HepG2 (cell line): Measurements from ENCODE around the gene SFRP4. TPM values are rescaled to one million over a fixed set of nuclear protein-coding genes. Genes with fewer than 3 reads are reported as not detected.
A peak's percentile ranks its signal among the peaks of the same experiment; 100 is the strongest.

Experiments
- AHR ChIP-seq: IDR thresholded peaks from 2 replicates; pipeline ENCODE4 v1.6.1; 2018; ENCODE audit warnings: missing genetic modification reagents, missing compliant biosample characterization
- ARNT ChIP-seq: fragments of 450-650 bp; IDR thresholded peaks from 2 replicates; pipeline ENCODE4 v1.6.1; 2017
- ATF7-NPFF ChIP-seq: sonication (generic); formaldehyde crosslinking; IDR thresholded peaks from 2 replicates; pipeline ENCODE4 v1.8.1; 2023; ENCODE audit warnings: mild to moderate bottlenecking, low read depth, missing genetic modification reagents, moderate library complexity
- EP300 ChIP-seq, 3 experiments: sonication (generic) in 1 of 3; formaldehyde crosslinking in 1 of 3; IDR thresholded peaks; 2 replicates each; pipeline versions ENCODE4 v1.5.1 to v1.6.1; 2011 to 2020; ENCODE audit warnings: low read depth in 2 of 3, low read length in 2 of 3, borderline replicate concordance in 1 of 3, improper control_type of control experiment in 1 of 3, mild to moderate bottlenecking in 1 of 3, missing genetic modification reagents in 1 of 3, moderate library complexity in 1 of 3
- GATAD1 ChIP-seq: IDR thresholded peaks from 2 replicates; pipeline ENCODE4 v1.6.1; 2016; ENCODE audit warnings: missing genetic modification reagents, missing compliant biosample characterization
- HOXA3 ChIP-seq: sonication (generic); formaldehyde crosslinking; IDR thresholded peaks from 2 replicates; pipeline ENCODE4 v1.5.0; 2020; ENCODE audit warnings: missing genetic modification reagents
- NFKB2 ChIP-seq: sonication (generic); formaldehyde crosslinking; IDR thresholded peaks from 2 replicates; pipeline ENCODE4 v1.4.0; 2020; ENCODE audit warnings: missing genetic modification reagents, borderline replicate concordance
- PHF20 ChIP-seq: sonication (generic); formaldehyde crosslinking; IDR thresholded peaks from 2 replicates; pipeline ENCODE4 v1.5.0; 2020; ENCODE audit warnings: mild to moderate bottlenecking, missing genetic modification reagents
- RBFOX2 ChIP-seq: fragments of 200-400 bp; formaldehyde crosslinking; IDR thresholded peaks from 2 replicates; pipeline ENCODE4 v1.6.1; 2017; ENCODE audit warnings: low read depth, mild to moderate bottlenecking, low read length
- RBM22 ChIP-seq: fragments of 200-400 bp; formaldehyde crosslinking; optimal IDR thresholded peaks from 2 replicates; pipeline ENCODE3; 2017; ENCODE audit warnings: mild to moderate bottlenecking, low read length, moderate library complexity
- STAG1 ChIP-seq: sonication (generic); formaldehyde crosslinking; IDR thresholded peaks from 2 replicates; pipeline ENCODE4 v1.4.0; 2020; ENCODE audit warnings: missing genetic modification reagents
- TBX2 ChIP-seq: sonication (generic); formaldehyde crosslinking; IDR thresholded peaks from 2 replicates; pipeline ENCODE4 v1.5.0; 2020; ENCODE audit warnings: missing genetic modification reagents, mild to moderate bottlenecking, borderline replicate concordance
- ZNF232 ChIP-seq: sonication (generic); formaldehyde crosslinking; IDR thresholded peaks from 2 replicates; pipeline ENCODE4 v1.4.0; 2020; ENCODE audit warnings: missing genetic modification reagents, borderline replicate concordance
- ZNF256 ChIP-seq: sonication (generic); formaldehyde crosslinking; conservative IDR thresholded peaks from 2 replicates; pipeline ENCODE4 v1.4.0; 2020; ENCODE audit warnings: missing genetic modification reagents
- ZNF282 ChIP-seq: fragments of 450-650 bp; IDR thresholded peaks from 2 replicates; pipeline ENCODE4 v1.6.1; 2018; ENCODE audit not compliant: partially characterized antibody
- ZNF335 ChIP-seq: sonication (generic); formaldehyde crosslinking; IDR thresholded peaks from 2 replicates; pipeline ENCODE4 v1.4.0; 2020; ENCODE audit warnings: missing genetic modification reagents
- ZNF746 ChIP-seq: sonication (generic); formaldehyde crosslinking; IDR thresholded peaks from 2 replicates; pipeline ENCODE4 v1.8.0; 2022; ENCODE audit warnings: mild to moderate bottlenecking, missing genetic modification reagents
- polyA plus RNA-seq, 8 experiments: library from polyadenylated mRNA; depleted of rRNA in 3 of 8; stranded (reverse) in 7 of 8; unstranded in 1 of 8; fragments of >200 nt; fragmentation: Illumina TruSeq in 4 of 8; extraction: Trizol in 4 of 8; gene quantifications; 2 replicates each; pipeline versions ENCODE4 v1.2.1 to v1.2.3, GENCODE V29; 2011 to 2016; ENCODE audit warnings: low read depth in 4 of 8, missing spikeins in 1 of 8, mixed read lengths in 1 of 8; ENCODE audit not compliant: insufficient read depth in 1 of 8
- total RNA-seq, 5 experiments: library from RNA; depleted of rRNA; stranded (reverse); fragments of >200 nt; fragmentation: Illumina TruSeq; extraction: Trizol; gene quantifications; 2 replicates each; pipeline ENCODE4 v1.2.3, GENCODE V29; 2016; ENCODE audit warnings: low read depth in 1 of 5
- TF ChIP-seq, protein P1 (sequence below): sonication (generic); formaldehyde crosslinking; IDR thresholded peaks from 2 replicates; pipeline ENCODE4 v1.5.1; 2020; ENCODE audit warnings: missing genetic modification reagents, mild to moderate bottlenecking, borderline replicate concordance
- TF ChIP-seq, protein P2 (sequence below): IDR thresholded peaks from 2 replicates; pipeline ENCODE4 v1.6.1; 2016; ENCODE audit warnings: mild to moderate bottlenecking
- TF ChIP-seq, protein P3 (sequence below): IDR thresholded peaks from 2 replicates; pipeline ENCODE4 v1.6.1; 2018; ENCODE audit warnings: missing genetic modification reagents, mild to moderate bottlenecking, missing compliant biosample characterization

The SFRP4 gene
- total and polyA plus RNA-seq, 2 of the 13 experiments (the other 11 are each of a cell fraction or from before 2014, with no cell fraction given), result 0.96 to 1.8 TPM

DNA sequence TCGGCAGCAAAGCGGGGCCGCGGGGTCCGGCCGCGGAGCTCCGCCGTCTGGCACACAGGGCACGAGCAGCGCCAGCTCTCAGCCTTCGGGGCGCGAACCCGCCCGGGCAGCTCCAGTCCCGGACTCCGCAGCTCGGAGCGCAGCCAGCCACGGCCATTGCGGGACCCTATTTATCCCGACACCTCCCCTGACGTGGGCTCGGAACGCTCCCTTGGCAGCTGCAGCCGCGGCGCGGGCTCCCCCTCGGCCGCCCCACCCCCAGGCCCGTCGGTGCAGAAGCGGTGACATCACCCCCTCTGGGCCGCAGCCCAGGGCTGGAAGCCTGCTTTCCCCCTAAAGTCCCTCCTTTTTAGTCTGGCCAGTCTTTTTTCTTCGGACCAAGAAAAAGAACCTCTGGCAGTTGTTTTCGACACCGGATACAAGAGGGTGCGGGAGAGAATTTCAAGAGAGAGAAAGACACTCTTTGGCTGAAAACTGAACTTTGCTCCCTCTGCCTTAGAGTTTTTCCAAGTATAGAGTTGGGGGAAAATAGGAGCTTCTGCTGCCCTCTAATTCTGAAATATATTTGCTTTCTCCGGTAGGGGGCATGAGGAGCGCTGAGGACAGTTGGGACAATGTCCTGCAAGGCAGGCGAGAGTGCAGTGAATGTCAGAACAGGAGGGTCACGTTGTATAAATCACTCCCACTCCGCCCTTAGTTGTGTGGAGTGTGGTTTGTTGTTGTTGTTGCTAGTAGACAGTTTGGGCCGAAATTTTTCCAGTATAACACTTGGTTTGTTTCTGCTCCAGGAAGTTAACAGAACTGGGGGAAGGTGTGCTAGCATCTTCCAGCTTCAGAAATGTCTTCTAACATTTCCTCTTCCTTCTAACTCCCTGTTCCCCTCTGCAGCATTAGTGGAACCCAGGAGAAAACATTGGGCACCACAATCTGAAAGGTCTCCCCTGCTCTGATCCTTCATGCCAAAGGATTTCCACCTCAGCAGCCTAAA, at the start of gene SFRP4 (continued):
- TF ChIP-seq ZNF746 (CRISPR knock-in tag), result 0 out of 2 replicates have a peak, but pooled peaks have one; percentile 17
- TF ChIP-seq, protein P1, sequence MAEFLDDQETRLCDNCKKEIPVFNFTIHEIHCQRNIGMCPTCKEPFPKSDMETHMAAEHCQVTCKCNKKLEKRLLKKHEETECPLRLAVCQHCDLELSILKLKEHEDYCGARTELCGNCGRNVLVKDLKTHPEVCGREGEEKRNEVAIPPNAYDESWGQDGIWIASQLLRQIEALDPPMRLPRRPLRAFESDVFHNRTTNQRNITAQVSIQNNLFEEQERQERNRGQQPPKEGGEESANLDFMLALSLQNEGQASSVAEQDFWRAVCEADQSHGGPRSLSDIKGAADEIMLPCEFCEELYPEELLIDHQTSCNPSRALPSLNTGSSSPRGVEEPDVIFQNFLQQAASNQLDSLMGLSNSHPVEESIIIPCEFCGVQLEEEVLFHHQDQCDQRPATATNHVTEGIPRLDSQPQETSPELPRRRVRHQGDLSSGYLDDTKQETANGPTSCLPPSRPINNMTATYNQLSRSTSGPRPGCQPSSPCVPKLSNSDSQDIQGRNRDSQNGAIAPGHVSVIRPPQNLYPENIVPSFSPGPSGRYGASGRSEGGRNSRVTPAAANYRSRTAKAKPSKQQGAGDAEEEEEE (CRISPR knock-in tag), result no peak
- peak; percentile 74 for TF ChIP-seq RBFOX2
- TF ChIP-seq ARNT, result no peak
- no peak for TF ChIP-seq ZNF335
- TF ChIP-seq, protein P2, sequence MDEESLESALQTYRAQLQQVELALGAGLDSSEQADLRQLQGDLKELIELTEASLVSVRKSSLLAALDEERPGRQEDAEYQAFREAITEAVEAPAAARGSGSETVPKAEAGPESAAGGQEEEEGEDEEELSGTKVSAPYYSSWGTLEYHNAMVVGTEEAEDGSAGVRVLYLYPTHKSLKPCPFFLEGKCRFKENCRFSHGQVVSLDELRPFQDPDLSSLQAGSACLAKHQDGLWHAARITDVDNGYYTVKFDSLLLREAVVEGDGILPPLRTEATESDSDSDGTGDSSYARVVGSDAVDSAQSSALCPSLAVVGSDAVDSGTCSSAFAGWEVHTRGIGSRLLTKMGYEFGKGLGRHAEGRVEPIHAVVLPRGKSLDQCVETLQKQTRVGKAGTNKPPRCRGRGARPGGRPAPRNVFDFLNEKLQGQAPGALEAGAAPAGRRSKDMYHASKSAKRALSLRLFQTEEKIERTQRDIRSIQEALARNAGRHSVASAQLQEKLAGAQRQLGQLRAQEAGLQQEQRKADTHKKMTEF (CRISPR knock-in tag), result peak; percentile 53; the same call in 1 of the 2 replicates
- TF ChIP-seq, protein P3, sequence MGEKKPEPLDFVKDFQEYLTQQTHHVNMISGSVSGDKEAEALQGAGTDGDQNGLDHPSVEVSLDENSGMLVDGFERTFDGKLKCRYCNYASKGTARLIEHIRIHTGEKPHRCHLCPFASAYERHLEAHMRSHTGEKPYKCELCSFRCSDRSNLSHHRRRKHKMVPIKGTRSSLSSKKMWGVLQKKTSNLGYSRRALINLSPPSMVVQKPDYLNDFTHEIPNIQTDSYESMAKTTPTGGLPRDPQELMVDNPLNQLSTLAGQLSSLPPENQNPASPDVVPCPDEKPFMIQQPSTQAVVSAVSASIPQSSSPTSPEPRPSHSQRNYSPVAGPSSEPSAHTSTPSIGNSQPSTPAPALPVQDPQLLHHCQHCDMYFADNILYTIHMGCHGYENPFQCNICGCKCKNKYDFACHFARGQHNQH (CRISPR knock-in tag), result no peak
- 0 out of 2 replicates have a peak, but pooled peaks have one; percentile 32 for TF ChIP-seq TBX2 (CRISPR knock-in tag)
- no peak for TF ChIP-seq AHR (CRISPR knock-in tag)
- 0 out of 2 replicates have a peak, but pooled peaks have one; percentile 12 for TF ChIP-seq GATAD1 (CRISPR knock-in tag)
- TF ChIP-seq STAG1 (CRISPR knock-in tag), result peak; percentile 67
- no peak for TF ChIP-seq ZNF256 (CRISPR knock-in tag)
- no peak for TF ChIP-seq ZNF282
- TF ChIP-seq HOXA3 (CRISPR knock-in tag), result no peak; the same call in 1 of the 2 replicates
- TF ChIP-seq RBM22, result no peak
- TF ChIP-seq PHF20 (CRISPR knock-in tag), result peak; percentile 37; the same call in 1 of the 2 replicates
- 0 out of 4 replicates have a peak, but pooled peaks of 1 of the 2 experiments have one; percentile 4 for TF ChIP-seq EP300 (IDR thresholded peaks at IDR 0.05; ENCODE audit: low read depth in 2 of 2, low read length in 2 of 2)
- TF ChIP-seq EP300 (CRISPR knock-in tag; IDR thresholded peaks at IDR 0.05; ENCODE audit: borderline replicate concordance), result no peak
- 0 out of 2 replicates have a peak, but pooled peaks have one; percentile 18 for TF ChIP-seq ZNF232
- 0 out of 2 replicates have a peak, but pooled peaks have one; percentile 39 for TF ChIP-seq ATF7-NPFF
- TF ChIP-seq NFKB2, result 0 out of 2 replicates have a peak, but pooled peaks have one; percentile 14
